SKM-1 treated with dmso at 0.1 percent for 144 hours (cell line): ENCODE measurements around the gene TRIM7.
"Not testable (repeated sequence)": the region's sequence is repeated elsewhere in the genome, so short reads cannot be mapped to it uniquely, and the experiment has no call there.

Experiments
- DNase-seq: peaks from one replicate; lab custom pipeline; 2025; ENCODE audit not compliant: unreplicated experiment; lab: John Stamatoyannopoulos, UW

The TRIM7 gene

DNA sequence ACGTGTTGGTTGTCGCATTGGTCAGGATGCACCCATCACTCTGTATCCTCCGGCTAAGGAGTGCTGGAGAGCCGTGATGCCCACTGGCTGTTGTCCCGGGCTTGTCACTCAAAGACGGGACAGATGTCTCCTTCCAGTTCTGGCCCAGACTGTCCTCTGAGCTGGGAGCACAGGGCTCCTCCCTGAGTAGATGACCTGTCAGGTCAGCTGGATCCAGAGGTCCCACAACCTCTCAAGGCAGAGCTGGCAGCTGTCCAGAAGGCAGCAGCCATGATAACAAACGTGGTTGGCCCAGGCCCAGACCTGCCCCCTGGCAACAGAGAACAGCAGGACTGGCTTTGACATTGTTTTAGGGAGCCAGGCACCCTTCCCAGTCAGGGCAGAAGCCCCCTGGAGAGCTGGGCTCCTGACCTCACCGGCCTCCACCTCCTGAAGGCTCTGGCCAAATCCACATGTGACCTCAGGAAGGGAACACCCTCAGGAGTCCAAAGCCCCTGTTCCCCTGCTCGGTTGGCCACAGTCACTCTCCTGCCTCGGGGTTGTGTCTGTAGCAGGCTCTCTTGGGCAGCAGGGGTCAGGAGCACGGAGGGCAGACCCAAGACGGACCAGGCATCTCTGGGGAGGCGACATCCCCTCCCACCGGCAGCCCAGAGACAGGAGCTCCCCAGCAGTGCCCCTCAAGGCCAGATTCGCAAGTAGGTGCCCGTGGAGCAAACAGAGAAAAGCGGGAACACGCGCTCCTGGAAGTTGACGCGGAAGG lies 10.3 kb downstream of the TRIM7 start:
- DNase-seq: no peak

DNA sequence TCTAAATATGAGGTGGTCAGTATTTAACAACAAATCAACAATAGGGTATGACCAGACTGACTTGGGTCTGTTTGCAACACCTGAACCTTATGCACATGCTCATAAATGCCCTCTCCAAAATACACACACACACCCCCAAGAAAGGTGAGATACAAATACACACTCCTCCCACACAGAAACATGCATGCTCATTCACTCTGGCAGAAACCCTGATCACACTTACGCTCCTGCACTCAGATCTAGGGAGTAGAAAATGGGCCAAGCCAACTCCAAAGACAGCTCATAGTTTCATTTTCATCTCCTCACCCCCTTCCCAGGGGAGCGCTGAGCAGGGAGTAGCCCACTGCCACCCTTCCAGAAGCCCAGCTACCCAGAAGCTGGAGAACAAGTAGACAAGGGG lies 11.3 kb downstream of the TRIM7 start:
- no peak for DNase-seq

DNA sequence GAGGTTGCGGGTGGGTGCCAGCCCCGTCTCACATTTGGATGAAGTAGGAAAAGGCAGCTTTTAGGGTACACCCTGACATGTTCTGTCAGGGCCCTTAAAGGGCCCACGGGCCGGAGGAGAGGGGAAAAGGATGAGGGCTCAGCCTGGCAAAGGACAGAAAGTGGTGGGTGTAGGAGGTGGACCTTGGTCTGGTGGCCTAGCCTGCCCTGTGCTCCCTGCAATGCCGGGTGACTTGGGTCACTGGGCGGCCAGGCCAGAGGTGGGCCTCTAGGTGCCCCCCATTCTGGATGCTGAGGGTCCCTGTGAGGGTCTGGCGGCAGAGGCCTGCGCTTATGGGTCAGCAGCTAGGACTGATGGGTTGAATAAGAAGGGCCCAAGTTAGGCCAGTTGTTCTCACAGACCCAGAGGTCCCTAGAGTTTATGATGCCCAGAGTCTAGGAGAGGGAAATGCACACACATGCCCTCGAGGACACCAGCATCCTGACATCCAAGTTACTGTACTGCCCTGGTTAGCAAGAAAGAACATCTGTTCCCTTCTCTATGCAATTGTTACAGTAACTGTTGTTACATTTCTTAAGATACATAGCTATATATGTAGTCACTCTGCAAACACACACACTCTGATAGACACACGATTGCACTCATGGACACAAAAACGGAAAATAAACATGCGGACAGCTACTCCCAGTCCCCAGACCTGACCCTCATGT lies 12.5 kb downstream of the TRIM7 start:
- DNase-seq: no peak

DNA sequence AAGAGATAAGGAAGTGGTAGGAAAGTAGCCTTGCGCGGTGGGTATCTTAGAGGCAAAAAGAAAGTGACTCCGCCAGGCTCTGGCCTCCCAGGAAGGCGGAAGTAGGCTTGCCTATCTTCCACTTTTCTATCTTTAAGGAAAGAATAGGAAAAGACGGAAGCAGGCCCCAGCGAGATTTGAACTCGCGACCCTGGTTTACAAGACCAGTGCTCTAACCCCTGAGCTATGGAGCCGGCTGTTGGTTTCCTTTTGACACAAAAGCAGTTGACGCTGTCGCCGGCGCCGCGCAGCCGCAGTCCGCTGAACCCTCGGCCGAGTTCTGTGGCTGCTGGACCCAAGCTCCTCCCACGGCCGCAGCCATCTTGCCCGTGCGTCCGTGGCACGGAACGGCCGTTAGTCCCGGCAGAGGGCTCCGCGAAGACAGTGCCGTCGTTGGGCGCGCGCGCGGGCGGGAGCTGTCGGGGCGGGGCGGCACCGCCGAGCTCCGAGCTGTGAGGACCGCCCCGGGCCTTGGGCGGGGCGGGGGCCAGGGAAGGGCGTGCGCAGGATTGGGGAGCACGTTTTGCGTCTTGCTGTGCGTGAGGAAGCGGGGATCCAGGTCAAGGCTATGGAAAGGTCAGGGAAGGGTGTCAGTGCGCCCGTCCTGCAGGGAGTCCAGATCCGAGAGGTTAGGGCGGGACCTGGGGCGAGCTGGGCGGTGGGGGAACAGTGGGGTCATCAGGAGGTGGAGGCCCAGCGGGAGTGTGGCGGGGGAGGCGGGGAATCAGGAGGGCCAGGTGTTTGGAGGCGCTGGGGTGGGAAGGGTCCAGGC lies 13.3 kb downstream of the TRIM7 start:
- DNase-seq: no peak

DNA sequence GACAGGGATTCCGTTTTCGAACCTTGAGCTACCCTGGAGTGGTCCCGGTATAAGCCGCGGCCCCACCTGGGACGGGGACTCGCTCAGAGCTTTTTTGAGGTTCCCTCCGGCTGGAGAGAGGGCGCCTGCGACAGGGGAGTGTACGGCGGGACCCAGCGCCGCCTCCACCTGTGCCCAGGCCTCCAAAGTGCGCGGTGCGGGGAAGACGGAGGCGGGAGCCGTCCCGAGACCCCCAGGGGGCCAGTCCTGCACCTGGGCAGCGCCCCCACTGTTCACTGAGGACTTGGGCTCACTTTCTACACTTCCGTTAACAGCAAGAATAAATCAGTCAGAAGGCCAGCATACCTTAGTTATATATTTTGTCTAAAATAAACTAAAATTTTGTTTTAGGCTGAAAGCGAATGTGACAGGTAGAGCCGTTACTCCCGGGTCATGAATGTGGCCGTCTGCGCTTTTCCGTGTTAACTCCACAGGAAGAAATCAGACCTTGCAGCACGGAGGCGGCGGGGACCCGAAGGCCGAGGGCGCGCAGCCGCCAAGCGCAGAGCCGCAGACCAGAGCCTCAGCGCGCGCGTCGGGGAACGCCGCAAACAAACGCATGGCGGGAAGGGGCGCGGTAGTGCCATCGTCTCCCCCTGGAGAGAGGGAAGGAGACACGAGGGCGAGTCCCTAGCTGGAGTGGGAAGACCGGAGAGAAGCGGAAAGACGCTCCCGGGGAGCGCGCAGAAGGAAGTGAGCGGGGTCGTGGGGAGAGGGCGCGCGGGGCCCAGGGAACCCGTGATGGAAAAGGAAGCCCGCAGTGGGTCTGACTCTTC lies 14.1 kb downstream of the TRIM7 start:
- DNase-seq: no peak

DNA sequence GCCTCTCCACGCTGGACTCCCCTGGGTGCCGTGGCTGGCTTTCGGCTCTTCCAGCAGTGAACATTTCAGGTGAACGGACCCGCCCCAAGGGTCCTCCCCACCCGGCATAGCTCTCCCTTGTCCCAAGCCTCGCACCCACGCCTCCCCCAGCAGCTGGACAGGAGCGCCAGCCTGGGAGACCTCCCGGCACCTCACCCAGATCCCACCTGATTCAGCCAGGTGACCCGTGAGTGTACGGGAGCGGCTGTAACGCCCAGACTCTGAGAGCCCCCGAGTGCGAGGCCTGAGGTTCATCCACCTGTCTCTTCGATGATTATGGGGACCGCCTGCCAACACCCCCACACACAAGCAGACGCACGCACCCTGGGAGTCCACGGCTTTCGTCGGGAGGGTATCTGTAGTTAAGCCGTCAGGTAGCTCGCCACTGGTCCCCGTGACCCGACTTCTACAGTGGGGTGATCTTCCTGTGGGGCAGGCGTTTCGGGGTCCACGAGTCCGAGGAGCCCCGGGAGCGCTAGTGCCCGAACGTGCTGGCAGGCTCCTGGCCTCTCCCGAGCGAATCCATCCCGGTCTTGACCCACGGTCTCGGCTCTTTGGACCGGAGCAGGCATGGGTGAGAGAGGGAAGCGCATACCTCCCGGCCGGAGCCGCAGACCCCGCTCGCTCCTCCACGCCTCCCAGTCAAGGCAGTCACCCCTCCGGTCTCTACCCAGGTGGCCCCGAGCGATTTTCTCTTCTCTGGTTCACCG lies 14.9 kb downstream of the TRIM7 start:
- no peak for DNase-seq

DNA sequence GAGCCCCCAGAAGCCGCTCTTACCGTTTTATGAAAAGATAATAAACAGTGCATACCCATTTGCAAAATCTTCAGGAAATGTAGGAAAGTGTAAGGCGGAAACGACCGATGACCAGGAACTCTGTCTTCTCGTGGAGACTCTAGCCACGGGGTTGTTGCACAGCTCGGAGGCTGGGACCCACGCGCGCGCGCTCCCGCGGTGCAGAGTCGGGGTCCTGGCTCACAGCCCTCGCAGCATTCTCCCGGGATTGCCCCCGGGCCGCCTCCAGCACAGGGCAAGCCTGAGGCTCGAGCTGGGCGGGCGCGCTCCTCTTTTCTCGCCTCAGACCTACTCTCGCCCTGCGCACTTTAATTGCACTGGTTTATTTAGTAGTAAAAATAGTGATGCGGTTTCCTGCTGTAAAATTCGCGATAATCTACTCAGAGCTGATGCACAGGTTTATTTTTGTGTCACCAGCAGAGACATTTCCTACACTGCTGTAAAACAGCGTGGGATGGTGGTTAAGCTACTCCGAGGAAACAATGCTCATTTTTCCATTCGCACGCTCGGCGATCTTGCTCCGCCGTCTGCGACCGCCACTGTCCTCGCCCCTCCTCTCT lies 15.5 kb downstream of the TRIM7 start:
- no peak for DNase-seq

DNA sequence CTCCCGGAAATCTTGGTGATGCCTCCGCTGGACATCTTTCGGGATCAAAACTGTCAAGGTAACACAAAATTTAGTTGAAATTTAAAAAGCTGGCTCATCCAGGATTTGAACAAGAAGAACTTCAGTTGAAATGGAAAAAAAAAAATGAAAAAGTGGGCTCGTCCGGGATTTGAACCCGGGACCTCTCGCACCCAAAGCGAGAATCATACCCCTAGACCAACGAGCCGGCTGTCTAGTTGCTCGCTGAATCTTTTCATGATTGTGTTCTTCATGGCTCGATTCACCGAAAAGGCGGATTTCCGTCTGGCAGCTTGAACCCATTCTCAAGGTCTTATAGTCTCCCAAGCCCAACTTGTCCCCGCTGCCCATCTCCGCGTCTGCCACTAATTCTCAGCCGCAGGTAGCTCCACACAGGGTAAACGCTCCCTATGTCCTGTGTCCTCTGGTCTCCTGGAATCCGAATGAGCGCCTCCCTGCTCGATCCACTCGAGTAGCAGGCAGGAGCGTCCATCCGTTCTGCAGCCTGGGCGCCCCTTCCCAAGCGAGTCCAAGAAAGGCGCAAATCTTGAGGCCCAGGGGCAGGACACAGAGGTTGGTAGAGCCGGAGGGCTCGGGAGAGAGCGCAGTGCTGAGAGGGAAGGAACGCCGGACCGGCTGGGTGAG lies 16.2 kb downstream of the TRIM7 start:
- no peak for DNase-seq

DNA sequence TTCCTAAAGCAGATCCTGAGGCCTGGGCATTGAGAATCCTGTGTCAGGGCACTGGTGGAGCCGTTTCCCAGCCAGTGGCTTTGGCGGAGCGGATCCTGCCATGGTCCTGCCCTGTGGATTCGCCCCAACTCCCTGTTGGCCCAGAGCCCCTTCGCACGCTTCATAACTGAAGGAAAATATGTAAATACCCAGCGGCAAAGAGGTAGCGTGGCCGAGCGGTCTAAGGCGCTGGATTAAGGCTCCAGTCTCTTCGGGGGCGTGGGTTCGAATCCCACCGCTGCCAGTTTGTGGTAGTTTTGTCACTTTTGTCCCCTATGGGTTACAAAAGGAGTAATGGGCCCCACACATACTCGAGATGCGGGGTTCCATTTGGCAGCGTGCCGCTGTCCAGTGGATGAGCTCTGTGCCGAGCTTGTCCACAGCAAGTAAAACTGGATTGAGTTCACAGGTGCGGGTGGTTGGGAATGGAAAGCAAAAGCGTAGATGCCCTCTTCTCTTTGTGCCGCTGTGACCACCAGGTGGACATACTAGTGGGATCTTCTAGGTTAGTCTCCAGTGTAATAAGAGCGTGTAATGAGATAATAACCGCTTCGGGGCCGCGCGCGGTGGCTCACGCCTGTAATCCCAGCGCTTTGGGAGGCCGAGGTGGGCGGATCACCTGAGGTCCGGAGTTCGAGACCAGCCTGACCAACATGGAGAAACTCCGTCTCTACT lies 17.3 kb downstream of the TRIM7 start:
- no peak for DNase-seq

DNA sequence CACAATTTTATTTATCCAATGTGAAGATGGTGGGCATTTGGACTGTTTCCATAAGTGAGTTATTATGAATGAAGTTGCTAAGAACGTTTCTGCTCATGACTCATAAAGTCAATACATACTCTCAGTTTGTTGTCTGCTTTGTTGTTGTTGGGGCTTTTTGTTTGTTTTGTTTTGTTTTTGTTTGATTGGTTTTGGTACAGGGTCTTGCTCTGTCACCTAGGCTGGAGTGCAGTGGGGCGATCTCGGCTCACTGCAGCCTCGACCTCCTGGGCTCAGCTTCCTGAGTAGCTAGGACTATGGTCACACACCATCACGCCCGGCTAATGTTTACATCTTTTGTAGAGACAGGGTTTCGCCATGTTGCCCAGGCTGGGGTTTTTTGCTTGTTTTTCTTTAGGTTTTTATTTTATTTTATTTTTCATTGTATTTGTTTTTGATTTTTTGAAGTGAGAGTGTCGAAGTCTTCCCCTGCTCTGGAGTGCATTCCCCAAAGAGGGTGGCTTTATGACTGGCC lies 18.0 kb downstream of the TRIM7 start:
- no peak for DNase-seq

DNA sequence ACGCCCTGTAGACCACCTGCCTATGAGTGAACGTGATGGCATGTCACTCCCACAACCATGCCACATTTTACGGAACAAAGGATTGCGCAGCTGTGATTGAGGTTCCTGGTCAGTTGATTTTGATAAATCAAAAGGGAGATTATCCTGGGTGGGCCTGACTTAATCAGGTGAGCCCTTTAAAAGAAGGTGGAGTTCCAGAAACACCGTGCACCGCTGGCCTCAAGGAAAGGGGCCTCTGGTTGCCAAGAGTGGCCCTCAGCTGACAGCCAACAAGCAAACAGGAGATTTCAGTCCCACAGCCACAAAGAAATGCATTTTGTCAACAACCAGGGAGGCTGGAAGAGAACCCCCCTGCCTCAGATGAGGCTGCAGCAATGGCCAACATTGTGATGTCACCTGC lies 19.0 kb downstream of the TRIM7 start:
- no peak for DNase-seq

DNA sequence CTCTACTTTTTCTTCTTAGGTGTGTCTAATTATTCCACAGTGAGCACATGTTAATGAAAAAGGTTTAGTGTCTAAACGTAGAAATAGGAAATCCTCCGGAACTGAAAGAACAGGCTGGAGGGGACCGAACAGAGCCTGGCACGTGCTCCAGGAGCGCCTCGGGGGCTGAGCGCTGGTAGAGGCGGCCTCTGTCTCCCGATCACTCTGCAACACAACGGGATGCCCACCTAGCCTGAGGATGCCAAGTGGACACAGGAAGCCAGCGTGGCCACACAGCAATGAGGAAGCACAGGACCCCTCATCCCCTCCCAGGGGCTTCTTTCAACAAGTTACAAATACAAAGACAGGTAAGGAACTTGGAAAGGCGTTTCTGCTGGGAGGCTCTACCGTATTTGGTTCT lies 19.4 kb downstream of the TRIM7 start:
- DNase-seq: no peak

DNA sequence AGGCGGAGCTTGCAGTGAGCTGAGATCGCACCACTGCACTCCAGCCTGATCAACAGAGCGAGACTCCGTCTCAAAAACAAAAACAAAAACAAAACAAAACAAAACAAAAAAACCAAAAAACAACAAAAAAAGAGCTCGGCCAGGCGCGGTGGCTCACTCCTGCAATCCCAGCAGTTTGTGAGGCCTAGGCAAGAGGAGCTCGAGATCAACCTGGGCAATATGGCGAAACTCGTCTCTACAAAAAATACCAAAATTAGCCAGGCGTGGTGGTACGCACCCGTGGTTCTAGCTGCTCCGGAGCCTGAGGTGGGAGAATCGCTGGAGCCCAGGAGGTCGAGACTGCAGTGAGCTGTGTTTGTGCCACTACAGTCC lies 20.2 kb downstream of the TRIM7 start:
- no peak for DNase-seq

DNA sequence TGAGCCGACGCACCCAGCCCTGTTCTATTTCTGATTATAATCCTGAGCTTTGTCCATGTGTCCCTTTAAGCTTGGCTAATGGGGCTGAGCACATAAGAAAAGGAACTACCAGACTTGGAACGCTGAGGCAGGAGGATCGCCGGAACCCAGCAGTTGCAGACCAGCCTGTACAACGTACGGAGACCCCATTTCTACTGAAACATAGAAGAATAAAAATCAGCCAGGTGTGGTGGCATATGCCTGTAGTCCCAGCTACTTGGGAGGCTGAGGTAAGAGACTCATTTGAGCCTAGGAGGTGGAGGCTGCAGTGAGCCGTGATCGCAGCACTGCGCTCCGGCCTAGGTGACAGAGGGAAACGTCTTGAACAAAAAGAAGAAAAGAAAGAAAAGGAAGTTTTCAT lies 22.3 kb downstream of the TRIM7 start:
- DNase-seq: no peak

DNA sequence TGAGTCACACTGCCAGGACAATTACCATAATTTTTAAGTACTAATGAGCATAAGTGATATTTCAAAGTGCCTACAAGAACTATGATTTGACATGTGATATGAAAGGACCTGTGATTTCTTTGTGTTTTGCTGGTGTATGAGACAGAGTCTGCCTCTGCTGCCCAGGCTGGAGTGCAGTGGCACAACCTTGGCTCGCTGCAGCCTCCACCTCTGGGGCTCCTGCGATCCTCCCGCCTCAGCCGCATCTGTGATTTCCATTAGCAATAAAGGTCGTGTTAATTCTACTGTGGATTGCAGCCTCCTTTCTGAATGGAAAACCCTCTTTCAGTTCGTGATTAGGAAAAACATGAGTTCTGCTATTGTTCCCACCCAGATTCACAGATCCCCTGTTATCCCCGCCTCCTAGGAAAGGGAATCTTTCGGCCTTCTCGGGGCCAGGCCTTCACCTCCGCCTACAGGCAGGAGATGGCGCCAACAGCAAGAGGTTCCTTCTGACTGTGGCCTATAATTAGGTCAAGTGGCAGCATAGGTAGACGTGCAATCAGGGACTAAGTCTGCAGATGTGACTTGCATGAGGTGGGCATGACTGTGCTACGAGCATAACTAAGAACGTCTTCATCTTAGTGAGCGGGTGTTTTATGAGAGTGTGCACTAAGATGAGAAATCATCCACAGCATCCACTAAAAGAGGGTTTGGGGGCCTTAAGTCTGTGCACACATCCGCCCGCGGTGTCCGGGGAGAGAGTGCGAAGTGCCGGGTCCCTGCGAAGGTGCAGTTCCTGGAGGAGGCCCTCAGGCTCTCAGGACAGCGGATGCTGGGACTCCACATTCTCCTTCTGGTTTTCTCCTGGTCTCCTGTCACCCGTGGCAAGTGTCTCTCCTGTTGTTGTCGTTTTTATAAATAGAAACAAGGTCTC lies 23.1 kb downstream of the TRIM7 start:
- DNase-seq: no peak

DNA sequence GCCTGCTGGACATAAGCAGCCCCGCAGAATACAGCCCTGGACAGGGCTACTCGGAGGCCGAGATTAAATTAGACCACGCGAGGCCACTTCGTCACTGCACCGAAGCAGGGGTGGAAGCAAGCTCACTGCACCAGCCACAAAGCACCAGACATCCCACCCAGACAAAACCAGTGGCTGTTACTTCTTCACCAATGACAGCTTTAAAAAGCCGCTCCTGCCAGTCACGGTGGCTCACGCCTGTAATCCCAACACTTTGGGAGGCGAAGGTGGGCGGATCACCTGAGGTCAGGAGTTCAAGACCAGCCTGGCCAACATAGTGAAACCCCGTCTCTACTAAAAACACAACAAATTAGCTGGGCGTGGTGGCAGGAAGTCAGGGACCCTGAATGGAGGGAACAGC lies 27.4 kb downstream of the TRIM7 start:
- DNase-seq: not testable (repeated sequence)

DNA sequence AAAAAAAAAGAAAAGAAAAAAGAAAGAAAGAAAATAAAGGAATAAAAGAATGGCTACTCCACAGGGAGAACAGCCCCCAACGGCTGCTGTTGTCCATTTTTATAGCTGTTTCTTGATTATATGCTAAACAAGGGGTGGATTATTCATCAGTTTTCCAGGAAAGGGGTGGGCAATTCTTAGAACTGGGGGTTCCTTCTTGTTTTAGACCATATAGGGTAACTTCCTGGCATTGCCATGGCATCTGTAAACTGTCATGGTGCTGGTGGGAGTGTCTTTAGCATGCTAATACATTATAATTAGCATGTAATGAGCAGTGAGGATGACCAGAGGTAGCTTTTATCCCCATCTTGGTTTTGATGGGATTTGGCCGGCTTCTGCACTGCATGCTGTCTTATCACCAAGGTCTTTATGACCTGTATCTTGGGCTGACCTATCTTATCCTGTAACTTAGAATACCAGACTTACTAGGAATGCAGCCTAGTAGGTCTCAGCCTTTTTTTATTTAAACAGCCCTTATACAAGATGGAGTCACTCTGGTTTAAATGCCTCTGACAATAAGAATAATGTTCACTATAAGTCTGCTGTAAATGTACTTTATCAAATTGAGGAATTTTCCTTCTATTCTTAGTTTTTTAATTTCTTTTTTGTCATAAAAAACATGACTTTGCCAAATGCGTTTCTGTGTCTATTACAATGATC lies 28.6 kb downstream of the TRIM7 start:
- DNase-seq: no peak
